GM21576 (cell line): ENCODE data around the gene MIA2.
"Not testable (repeated sequence)": the region's sequence is repeated elsewhere in the genome, so short reads cannot be mapped to it uniquely, and the experiment has no call there.

Experiments
- ATAC-seq: cut with Tn5 transposase; IDR thresholded peaks from one replicate; pipeline ENCODE4 v1.9.1; 2021; ENCODE audit warnings: mild to moderate bottlenecking, moderate library complexity; ENCODE audit not compliant: unreplicated experiment

MIA2 gene

DNA sequence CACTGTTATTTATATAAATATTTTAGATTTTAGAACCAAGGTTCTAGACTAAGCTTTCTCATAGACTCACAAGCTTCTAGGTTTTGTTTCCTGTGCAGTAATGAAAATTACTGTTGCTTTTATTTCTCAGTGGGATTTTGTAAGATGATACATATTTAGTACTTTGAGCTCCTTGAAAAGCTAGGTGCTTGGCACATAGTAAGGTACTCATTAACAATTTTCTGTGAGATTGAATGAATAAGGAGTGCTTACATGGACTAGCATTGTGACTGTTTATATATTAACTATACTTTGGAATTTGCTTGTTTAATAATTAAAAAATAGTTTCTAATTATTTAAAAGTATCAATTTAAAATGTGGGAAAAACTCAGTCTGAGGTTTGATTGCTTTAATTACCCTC is 85.7 kb downstream of the MIA2 start:
- no peak for ATAC-seq

- no peak for ATAC-seq
These were observed 86.6 kb downstream of the MIA2 start for GRCh38 chr14:39320318-39320717.

DNA sequence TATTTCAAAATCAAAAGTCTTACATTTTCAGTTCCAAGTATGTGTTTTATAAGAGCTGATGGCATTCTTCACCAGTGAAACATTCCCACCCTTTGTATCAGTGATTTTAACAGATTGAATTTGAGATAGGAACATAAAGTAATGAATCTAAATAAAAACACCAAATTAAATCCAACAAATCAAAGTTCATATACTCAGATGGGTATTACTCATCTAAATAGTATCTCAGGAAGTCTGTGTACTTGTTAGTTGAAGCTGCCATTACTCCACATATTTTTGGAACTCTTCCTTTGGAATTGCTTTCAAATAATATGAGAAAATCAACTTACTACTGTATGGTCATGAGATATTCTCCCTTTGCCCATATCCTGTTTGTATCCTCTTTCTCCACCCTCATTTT is 89.1 kb downstream of the MIA2 start:
- no peak for ATAC-seq

DNA sequence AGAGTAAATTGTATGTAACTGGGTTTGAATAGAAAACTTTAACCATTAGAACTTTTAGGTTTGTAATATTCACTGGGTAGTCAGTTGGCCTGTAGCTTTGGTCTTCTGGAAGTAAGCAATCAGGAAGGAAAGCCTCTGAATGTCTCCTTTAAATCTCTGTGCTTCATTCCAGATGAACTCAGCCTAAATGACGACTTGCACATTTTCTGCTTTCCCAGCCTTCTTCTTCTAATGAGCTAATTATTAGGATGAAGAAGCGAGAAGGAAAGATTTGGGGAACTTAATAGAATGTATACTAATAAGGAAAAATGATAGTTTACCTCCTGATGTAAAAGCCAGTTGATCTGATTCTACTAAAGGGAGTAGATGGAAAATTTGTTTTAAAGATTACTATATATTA is 90.4 kb downstream of the MIA2 start:
- ATAC-seq = no peak

- no peak for ATAC-seq
These were observed 105.3 kb downstream of the MIA2 start for GRCh38 chr14:39339003-39339402.

GRCh38 chr14:39341126-39341525 is 107.4 kb downstream of the MIA2 start:
- ATAC-seq = not testable (repeated sequence)

DNA sequence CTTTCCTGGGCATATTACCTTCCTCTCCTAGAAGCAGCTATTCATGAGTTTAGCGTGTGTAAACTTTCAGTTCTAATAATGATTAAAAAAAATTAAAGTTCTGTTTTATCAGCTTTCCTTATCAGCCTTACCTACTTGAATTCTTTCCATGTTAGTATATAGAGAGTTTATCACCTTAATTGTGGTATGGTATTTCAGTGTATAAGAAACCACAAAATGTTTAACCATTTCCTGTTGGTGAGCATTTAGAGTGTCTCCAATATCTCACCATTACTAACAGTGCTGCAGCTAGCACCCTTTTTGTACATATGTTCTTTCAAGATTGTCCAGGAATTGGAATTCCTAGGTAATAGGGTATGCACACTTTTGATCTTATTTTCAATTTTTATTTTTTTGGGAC is 109.1 kb downstream of the MIA2 start:
- no peak for ATAC-seq

GRCh38 chr14:39343614-39344013 is 109.9 kb downstream of the MIA2 start:
- ATAC-seq = no peak

- ATAC-seq = no peak
These were observed 117.2 kb downstream of the MIA2 start for GRCh38 chr14:39350866-39351265.

GRCh38 chr14:39351708-39352107 is 118.0 kb downstream of the MIA2 start:
- no peak for ATAC-seq

DNA sequence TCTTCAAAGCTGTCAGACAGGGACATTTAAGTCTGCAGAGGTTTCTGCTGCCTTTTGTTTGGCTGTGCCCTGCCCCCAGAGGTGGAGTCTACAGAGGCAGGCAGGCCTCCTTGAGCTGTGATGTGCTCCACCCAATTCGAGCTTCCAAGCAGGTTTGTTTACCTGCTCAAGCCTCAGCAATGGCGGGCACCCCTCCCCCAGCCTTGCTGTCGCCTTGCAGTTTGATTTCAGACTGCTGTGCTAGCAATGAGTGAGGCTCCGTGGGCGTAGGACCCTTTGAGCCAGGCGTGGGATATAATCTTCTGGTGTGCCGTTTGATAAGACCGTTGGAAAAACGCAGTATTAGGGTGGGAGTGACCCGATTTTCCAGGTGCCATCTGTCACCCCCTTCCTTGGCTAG is 125.4 kb downstream of the MIA2 start:
- ATAC-seq = not testable (repeated sequence)

- no peak for ATAC-seq
These were observed 126.6 kb downstream of the MIA2 start for GRCh38 chr14:39360316-39360715.

DNA sequence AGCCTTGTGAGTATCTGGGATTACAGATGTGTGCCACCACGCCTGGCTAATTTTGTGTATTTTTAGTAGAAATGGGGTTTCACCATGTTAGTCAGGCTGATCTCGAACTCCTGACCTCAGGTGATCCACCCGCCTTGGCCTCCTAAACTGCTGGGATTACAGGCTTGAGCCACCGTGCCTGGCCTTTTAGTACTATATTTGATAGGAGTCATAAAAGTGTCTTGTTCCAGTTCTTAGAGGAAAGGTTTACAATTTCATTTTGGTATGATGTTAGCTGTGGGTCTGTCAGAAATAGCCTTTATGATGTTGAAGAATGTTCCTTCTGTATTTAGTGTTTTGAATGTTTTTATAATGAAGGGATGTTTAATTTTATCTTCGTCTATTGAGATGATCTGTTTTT is 127.8 kb downstream of the MIA2 start:
- ATAC-seq = not testable (repeated sequence)

GRCh38 chr14:39364509-39364908 is 130.8 kb downstream of the MIA2 start:
- ATAC-seq = no peak

DNA sequence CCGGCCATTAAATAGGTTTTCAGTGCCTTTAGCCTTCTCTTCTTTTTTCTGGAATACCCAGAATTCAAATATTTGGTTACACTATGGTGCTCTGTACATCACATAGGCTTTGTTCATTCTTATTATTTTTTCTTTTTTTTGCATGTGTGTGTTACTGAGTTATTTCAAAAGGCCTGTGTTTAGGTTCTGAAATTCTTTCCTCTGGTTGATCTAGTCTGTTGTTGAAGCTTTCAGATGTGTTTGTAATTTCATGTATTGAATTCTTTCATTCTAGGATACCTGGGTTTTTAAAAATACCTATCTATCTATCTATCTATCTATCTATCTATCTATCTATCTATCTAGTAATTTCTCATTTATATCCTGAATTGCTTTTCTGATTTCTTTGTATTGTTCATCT is 131.6 kb downstream of the MIA2 start:
- ATAC-seq = no peak

GRCh38 chr14:39366460-39367386 is 133.0 kb downstream of the MIA2 start:
- no peak for ATAC-seq

GRCh38 chr14:39367387-39367751 is 133.7 kb downstream of the MIA2 start:
- no peak for ATAC-seq

DNA sequence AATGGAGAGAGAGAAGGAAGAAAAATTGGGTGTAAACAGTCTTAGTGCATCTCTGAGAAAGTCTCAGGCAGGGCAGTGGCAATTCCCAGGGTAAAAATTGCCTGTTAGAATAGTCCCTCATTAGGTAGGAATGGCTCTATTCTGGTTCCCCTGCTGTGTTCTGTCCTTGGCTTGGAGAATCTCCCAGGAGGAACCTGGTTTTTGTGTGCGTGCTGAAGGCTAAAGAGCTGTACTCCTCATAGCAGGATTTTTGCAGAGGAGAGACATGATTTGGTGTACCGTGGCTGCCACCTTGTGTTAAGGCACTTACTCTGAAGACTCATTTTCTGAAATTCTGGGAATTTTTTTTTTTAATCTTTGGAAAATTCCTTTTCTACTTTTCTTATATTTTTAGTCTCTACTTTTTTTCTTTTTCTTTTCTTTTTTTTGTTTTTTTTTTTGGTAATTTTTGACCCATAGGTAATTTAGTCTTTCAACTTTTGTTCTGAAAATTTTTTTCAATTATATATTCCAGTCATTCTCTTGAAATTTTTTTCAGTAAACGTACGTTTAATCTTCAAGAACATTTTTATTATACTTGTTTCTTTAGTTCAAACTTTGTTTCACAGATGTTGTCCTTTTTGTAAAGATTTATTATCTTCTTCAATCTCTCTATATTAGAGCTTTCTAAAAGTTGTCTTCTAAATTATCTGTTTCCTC is 134.7 kb downstream of the MIA2 start:
- no peak for ATAC-seq

DNA sequence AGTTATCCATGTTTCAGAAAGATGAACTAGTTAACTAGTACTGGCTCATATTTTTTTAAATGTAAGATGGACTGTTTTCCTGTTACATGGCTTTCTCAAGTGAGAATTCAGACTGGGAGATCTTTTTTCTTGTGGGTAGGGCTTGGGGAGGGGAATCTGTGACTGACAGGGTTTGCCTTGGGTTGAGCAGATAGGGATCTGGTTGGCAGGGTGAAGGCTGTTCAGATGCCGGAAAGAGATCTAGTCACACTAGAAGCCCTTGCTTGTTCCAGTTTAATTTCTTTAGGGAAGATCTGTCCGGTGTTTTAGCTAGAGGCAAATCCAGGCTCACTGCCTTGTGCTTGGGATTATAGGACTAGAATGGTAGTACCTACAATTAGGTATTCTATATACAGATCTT is 135.3 kb downstream of the MIA2 start:
- no peak for ATAC-seq

- ATAC-seq = no peak
These were observed 136.7 kb downstream of the MIA2 start for GRCh38 chr14:39370415-39370814.

GRCh38 chr14:39372656-39373055 is 138.9 kb downstream of the MIA2 start:
- no peak for ATAC-seq

DNA sequence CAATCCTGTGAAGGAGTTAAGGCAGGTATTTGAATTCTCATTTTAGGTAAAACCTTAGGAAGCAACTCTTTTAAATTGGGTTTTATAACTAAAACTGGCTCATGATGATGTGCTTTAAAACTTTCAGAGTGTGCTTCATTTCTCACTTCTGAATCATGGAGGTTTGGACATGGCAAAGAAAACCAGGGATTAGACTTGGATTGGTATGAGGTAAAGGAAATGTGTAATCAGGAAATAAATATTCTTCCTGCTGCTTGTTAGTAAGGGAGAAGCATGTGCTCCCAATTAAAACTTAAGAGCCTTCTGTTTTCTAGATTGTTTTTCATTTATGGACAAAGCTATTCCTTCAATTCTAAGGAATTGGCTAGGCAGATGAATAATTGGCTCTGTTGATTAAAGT is 141.1 kb downstream of the MIA2 start:
- no peak for ATAC-seq
